ENCODE data around the gene PKMYT1.

PKMYT1 gene

GRCh38 chr16:2973605-2974318 lies 6.5 kb downstream of the PKMYT1 start:
- H3K27ac ChIP-seq (ENCODE audit: low read length): no peak overlapping the region

GRCh38 chr16:2973093-2973492 lies 7.2 kb downstream of the PKMYT1 start:
- Histone ChIP-seq H3K79me2 (ENCODE audit: low read length) (peaks cover 37% of the 10 kb centered on the region), H4K20me1 (ENCODE audit: insufficient read depth, low read length) (peaks cover 29% of the 10 kb centered on the region)

More at GRCh38 chr16:2973605-2974318, 6.5 kb downstream of the PKMYT1 start:
- no peaks in the 10 kb centered on the region for H3K9me3 ChIP-seq (ENCODE audit: insufficient read depth, low read length)
- peaks cover 29% of the 10 kb centered on the region for H4K20me1 ChIP-seq (ENCODE audit: insufficient read depth, low read length)
- no peaks in the 10 kb centered on the region for H3K27me3 ChIP-seq (ENCODE audit: low read depth, low read length)
- H3K4me1 ChIP-seq (ENCODE audit: low read length): peaks cover 10% of the 10 kb centered on the region; the same call in 1 of the 2 replicates
- no peak overlapping the region for H3K9ac ChIP-seq (ENCODE audit: low read length)
- peaks cover 47% of the 10 kb centered on the region for H3K36me3 ChIP-seq (replicated peaks; ENCODE audit: low read depth, low read length)
- no peak for TF ChIP-seq EZH2phosphoT487 (IDR thresholded peaks at IDR 0.05; ENCODE audit: low read depth)
- no peak for TF ChIP-seq CTCF (IDR thresholded peaks at IDR 0.05; ENCODE audit: low read depth, low read length)
- no peak overlapping the region for H3K4me2 ChIP-seq (ENCODE audit: low read length)
- no peak overlapping the region for H3K4me3 ChIP-seq (ENCODE audit: low read length)
- peaks cover 41% of the 10 kb centered on the region for H3K79me2 ChIP-seq (ENCODE audit: low read length)
- H2AFZ ChIP-seq (ENCODE audit: low read depth, low read length): no peak overlapping the region

DNA sequence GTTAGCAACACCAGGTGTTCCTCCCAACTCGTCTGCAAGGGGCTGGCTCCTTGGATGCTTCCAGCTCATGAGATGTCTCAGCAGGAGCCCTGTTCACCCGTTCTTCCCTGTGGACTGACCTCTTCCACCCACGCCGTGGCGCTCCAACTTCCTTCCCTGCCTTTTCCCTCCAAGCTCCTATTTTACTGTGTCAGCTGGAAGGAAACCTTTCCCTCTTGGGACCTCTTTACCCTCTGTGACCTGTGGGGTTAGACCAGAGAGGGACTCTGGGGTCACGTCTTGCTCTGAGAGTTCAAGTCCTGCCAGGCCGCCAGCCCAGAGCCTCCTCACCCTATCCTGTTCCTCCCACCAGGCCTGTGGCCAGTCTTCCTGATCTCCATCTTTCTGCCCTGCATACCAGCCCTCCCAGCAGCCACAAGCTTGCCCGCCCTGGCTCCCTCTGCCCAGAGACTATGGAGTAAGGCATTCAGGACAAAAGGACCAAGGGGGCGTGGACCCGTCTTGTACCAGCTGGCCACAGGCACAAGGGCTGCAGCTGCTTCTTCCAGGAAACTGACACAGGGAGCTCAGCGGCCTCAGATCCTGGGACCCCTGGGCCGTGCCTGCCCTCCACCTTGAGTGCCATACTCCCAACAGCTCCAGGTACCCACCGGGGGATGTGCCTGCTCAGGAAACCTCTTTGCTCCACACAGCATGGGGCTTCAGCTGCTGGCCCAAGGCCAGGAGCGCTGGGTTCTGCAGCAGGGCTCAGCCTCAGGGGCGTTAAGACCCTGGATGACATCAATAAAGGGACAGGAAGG lies 8.1 kb downstream of the PKMYT1 start:
- no peak overlapping the region for H3K4me3 ChIP-seq (ENCODE audit: low read length)
- no peak overlapping the region for H2AFZ ChIP-seq (ENCODE audit: low read depth, low read length)
- no peak overlapping the region for H3K27ac ChIP-seq (ENCODE audit: low read length)
- peaks cover 20% of the 10 kb centered on the region for H3K4me1 ChIP-seq (ENCODE audit: low read length)
- no peak for TF ChIP-seq EZH2phosphoT487 (IDR thresholded peaks at IDR 0.05; ENCODE audit: low read depth)
- TF ChIP-seq CTCF (IDR thresholded peaks at IDR 0.05; ENCODE audit: low read depth, low read length): no peak
- peaks cover 42% of the 10 kb centered on the region for H3K36me3 ChIP-seq (replicated peaks; ENCODE audit: low read depth, low read length)
- H3K79me2 ChIP-seq (ENCODE audit: low read length): peaks cover 28% of the 10 kb centered on the region
- no peak overlapping the region for H3K9ac ChIP-seq (ENCODE audit: low read length)
- peaks cover 29% of the 10 kb centered on the region for H4K20me1 ChIP-seq (ENCODE audit: insufficient read depth, low read length)
- H3K27me3 ChIP-seq (ENCODE audit: low read depth, low read length): no peaks in the 10 kb centered on the region
- H3K4me2 ChIP-seq (ENCODE audit: low read length): no peak overlapping the region
- no peaks in the 10 kb centered on the region for H3K9me3 ChIP-seq (ENCODE audit: insufficient read depth, low read length)

More at GRCh38 chr16:2973093-2973492, 7.2 kb downstream of the PKMYT1 start:
- no peak for TF ChIP-seq EZH2phosphoT487 (IDR thresholded peaks at IDR 0.05; ENCODE audit: low read depth)
- TF ChIP-seq CTCF (IDR thresholded peaks at IDR 0.05; ENCODE audit: low read depth, low read length): no peak
- Histone ChIP-seq H3K27ac (ENCODE audit: low read length) (no peak overlapping the region), H2AFZ (ENCODE audit: low read depth, low read length) (no peak overlapping the region), H3K9ac (ENCODE audit: low read length) (no peak overlapping the region), H3K36me3 (replicated peaks; ENCODE audit: low read depth, low read length) (peaks cover 45% of the 10 kb centered on the region), H3K4me3 (ENCODE audit: low read length) (no peak overlapping the region), H3K27me3 (ENCODE audit: low read depth, low read length) (no peaks in the 10 kb centered on the region), H3K9me3 (ENCODE audit: insufficient read depth, low read length) (no peaks in the 10 kb centered on the region), H3K4me1 (ENCODE audit: low read length) (peaks cover 16% of the 10 kb centered on the region), H3K4me2 (ENCODE audit: low read length) (no peak overlapping the region)
